ENCODE results near the gene PCSK7.
"Not testable (repeated sequence)": the region's sequence is repeated elsewhere in the genome, so short reads cannot be mapped to it uniquely, and the experiment has no call there.

PCSK7 gene

GRCh38 chr11:117217141-117218084 lies 14.5 kb downstream of the PCSK7 start:
- no peak for DNase-seq (ENCODE audit: low read depth in 2 of 2)

DNA sequence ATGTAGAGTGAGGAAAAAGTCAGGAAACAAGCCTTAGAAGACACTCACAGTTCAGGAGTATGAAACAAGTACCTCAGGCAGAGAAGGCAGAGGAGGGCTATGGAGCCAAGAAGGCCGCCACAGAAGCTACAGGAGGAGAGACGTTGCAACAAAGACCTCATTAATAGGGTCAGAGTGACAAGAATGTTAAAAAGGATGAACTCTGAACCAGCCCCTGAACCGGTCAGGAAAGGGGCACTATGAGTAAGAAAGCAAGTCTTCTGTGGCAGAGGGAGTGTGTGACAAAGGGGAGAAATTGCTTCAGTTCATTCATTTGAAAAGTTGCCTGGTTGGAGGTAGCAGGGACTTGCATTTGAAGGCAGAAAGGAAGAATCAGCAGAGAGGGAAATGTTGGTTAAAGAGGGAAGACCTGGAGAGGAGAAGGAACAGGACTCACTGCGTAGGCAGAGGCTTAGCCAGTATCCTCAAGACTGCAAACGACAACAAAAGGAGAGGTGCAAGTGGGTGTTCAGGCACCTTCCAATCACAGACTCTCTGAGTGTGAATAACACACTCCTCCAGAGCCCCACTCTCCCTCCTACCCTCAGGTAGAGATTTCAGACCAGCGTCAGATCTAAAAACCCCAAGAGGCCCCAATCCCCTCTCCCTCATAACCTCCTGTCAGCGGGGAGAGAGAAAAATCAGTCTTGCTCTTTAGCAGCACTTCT lies 17.3 kb downstream of the PCSK7 start:
- DNase-seq (ENCODE audit: low read depth in 2 of 2): no peak

GRCh38 chr11:117212697-117213355 lies 19.0 kb downstream of the PCSK7 start:
- DNase-seq (ENCODE audit: low read depth in 2 of 2): no peak

GRCh38 chr11:117210620-117211019 lies 21.3 kb downstream of the PCSK7 start:
- no peak for DNase-seq (ENCODE audit: low read depth in 2 of 2)

GRCh38 chr11:117209351-117210125 lies 22.3 kb downstream of the PCSK7 start:
- DNase-seq (ENCODE audit: low read depth in 2 of 2): not testable (repeated sequence)

- DNase-seq (ENCODE audit: low read depth in 2 of 2): not testable (repeated sequence)
These were observed 23.2 kb downstream of the PCSK7 start for GRCh38 chr11:117208710-117209109.

DNA sequence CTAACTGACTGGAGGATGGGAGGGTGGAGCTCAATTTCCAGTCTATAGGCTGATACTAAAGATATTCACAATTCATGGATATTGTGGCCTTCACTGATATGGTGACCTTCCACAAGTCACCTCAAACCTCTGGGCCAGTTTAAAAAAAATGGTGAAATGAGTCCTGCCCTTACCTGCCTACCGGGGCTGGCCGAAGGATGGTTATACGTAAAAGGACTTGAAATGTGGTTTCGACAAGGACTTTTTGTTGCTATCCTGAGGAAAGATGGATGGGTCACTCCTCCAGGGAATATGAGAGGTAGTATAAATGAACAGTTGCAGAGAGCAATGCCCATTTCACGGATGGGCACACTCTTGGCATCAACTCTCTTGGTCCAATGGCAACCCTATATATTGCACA lies 24.4 kb downstream of the PCSK7 start:
- DNase-seq (ENCODE audit: low read depth in 2 of 2): not testable (repeated sequence)

- not testable (repeated sequence) for DNase-seq (ENCODE audit: low read depth in 2 of 2)
These were observed 25.0 kb downstream of the PCSK7 start for GRCh38 chr11:117206859-117207258.

DNA sequence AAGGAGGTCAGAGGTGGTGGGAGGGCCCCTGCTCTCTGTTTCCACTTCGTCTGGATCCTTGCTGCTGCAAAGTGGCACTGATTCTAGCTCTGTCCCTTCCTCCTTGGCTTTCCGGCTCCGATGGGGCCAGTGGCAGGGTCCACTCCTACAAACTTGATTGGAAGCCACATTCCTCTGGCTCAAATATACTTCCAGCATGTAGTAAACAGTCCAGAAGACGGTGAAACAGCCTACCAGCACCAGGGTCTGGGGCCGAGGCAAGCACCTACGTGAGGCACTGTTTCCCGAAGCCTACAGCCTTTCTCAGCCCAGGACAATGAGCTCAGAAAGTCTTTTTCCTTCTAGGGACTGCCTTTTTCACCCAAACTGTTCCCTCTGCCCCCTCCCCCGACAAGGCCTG lies 25.8 kb downstream of the PCSK7 start:
- not testable (repeated sequence) for DNase-seq (ENCODE audit: low read depth in 2 of 2)

GRCh38 chr11:117205211-117205818 lies 26.6 kb downstream of the PCSK7 start:
- no peak for DNase-seq (ENCODE audit: low read depth in 2 of 2)

- no peak for DNase-seq (ENCODE audit: low read depth in 2 of 2)
These were observed 27.4 kb downstream of the PCSK7 start for GRCh38 chr11:117204283-117205080.

- DNase-seq (ENCODE audit: low read depth in 2 of 2): no peak
These were observed 28.8 kb downstream of the PCSK7 start for GRCh38 chr11:117203069-117203407.

- DNase-seq (ENCODE audit: low read depth in 2 of 2): no peak
These were observed 29.3 kb downstream of the PCSK7 start for GRCh38 chr11:117202386-117203068.

DNA sequence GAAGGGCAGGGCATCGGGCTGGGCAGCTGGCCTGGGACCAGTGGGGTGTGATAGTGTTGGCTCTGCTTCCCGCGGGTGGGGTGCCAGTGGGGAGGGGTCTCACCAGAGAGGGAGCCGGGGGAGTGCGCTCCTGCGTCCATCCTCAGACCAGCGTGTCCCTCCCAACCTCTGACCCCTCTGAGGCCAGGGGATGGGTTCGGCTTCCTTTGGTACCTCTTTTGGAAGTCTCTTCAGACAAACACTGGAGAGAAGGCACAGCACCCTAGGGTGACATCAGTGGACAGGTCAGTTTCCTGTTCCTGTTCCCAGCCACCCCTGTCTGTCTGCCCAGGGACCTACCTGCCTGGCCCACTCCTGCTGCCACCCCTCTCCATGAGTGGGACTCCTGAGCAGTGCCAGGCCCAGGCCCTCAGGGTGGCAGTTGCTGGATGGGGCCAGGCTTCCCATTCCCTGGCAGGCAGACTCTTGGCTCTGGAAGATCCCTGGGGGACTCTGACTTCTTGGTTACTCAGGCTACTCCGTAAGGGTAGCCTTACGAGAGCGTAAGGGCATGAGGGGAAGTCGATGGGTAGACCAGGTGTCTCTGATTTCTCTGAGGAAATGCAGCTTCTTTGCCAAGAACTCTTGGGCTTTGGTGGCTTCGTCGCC lies 30.1 kb downstream of the PCSK7 start:
- DNase-seq (ENCODE audit: low read depth in 2 of 2): no peak

DNA sequence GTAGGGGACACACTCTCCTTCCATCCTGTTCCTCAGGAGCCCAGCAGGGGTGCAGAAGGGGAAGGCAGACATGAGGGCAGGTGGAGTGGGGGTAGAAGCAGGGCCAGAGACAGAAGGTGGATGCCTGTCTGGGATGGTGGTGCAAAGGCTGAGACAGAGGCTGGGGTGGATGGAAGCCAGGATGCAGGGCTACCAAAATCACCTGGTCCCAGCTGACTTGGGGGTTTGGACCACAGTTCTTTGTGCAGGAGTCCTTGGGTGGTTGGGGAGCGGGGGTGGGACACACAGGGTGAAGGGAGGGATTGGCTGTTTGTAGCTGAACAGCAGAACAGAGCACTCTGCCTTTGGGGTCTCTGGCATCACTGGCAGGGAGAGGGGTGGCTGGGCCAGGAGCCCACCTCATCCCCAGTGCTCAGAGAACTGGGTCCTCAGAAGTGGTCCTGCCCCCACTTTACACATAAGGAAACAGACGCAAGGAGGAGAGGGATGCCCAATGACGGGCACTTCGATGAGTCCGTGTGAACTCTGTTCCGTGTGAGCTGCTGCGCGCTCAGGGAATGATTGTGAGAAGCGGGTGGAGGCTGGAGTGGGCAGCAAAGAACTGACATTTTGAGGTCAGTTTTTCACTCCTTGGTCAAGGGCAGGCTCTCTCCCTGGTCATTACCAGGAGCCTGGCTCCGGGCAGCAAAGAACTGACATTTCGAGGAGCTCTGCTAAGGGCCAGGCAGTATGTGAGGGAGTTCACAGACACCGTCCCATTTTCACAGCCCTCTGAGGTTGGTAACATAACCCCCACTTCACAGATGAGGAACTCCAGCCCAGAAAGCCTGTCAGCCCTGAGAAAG lies 30.8 kb downstream of the PCSK7 start:
- no peak for DNase-seq (ENCODE audit: low read depth in 2 of 2)

DNA sequence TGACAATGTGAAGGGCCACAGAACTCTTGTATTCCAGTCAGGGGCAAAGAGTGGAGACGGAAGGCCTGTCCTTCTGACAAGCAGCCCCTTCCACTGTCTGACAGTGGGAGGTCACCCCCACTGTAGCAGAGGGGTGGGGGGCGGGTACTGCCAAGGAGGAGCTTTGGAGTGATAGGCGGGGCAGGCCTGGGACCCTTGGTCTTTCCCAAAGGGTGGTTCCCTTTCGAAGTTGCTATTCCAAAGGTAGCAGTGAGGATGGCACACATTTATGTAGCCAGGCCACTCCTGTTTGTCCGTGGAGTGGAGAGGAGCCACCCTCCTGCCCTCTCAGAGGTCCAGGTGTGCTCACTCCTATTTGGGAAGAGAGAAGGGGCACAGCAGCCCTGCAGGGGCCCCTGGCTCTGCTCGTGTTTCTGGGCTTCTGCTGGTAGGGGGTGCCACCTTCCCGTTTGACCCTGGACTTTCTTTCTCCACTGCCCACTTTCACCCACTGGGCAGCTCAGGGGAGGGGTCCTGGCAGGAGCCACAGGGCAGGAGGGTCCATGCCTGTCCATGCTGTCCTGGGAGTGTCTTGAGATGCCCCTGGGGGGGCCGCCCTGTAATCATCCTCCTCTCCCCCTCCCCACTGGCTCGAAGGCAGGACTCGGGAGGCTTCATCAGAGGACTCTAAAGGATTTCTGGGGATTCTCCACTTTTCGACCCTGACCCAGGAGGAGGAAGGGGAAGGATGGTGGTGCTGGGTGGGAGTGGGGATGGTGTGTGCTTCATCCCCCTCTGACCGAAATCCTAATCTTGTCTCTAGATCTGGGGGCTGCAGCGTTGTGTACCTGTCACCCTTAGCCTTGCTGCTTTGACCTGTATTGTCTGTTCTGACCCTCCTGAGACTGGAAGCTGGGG lies 31.7 kb downstream of the PCSK7 start:
- DNase-seq (ENCODE audit: low read depth in 2 of 2): no peak

Measured in stimulated activated CD4-positive, alpha-beta T cell treated with anti-CD3 and anti-CD28 coated beads, Interleukin-1b, Interleukin-23, amount 100 ng/mL, for 1 hour (primary cell).